ENCODE data around the gene PPP2R2C.

DNA sequence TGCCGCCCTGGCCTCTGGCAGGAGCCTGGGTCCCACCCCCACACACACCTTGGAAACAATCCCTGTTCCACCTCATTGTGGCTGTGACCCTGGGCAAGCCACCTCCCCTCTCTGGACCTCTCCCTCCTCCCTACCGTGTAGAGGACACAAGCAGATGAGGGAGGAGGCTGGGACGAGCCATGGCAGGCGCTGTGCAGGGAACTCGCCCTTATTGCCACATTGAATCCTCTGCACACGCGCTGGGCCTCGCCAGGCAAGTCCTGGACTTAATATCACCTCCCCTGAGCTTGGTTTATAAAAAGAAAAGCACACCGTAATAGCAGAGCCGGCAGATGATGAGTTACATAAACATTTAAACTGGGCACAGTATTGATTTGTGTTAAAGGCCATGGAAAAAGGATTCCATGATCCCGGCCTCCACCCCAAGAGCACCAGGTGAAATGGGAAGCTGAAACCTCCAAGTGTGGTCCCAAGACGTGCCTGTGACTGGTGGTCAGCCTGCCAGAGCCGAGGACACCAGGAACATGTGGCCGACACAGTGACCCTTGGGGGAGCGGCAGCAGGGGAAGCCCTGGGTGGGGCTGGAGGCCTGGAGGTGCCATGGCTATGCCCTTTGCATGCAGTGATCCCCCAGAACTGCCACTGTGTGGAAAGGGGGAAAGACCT lies 81.1 kb downstream of the PPP2R2C start:
- TF ChIP-seq, protein P1, sequence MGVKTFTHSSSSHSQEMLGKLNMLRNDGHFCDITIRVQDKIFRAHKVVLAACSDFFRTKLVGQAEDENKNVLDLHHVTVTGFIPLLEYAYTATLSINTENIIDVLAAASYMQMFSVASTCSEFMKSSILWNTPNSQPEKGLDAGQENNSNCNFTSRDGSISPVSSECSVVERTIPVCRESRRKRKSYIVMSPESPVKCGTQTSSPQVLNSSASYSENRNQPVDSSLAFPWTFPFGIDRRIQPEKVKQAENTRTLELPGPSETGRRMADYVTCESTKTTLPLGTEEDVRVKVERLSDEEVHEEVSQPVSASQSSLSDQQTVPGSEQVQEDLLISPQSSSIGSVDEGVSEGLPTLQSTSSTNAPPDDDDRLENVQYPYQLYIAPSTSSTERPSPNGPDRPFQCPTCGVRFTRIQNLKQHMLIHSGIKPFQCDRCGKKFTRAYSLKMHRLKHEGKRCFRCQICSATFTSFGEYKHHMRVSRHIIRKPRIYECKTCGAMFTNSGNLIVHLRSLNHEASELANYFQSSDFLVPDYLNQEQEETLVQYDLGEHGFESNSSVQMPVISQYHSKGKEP (tag by site-specific recombination; IDR thresholded peaks at IDR 0.05): no peak
- TF ChIP-seq, protein P2, sequence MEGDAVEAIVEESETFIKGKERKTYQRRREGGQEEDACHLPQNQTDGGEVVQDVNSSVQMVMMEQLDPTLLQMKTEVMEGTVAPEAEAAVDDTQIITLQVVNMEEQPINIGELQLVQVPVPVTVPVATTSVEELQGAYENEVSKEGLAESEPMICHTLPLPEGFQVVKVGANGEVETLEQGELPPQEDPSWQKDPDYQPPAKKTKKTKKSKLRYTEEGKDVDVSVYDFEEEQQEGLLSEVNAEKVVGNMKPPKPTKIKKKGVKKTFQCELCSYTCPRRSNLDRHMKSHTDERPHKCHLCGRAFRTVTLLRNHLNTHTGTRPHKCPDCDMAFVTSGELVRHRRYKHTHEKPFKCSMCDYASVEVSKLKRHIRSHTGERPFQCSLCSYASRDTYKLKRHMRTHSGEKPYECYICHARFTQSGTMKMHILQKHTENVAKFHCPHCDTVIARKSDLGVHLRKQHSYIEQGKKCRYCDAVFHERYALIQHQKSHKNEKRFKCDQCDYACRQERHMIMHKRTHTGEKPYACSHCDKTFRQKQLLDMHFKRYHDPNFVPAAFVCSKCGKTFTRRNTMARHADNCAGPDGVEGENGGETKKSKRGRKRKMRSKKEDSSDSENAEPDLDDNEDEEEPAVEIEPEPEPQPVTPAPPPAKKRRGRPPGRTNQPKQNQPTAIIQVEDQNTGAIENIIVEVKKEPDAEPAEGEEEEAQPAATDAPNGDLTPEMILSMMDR (tag by site-specific recombination; IDR thresholded peaks at IDR 0.05): no peak
- TF ChIP-seq ZBTB8A (tag by site-specific recombination; IDR thresholded peaks at IDR 0.05) (no peak), ZNF274 (IDR thresholded peaks at IDR 0.05; ENCODE audit: low read length) (no peak), ZNF274 (tag by site-specific recombination; IDR thresholded peaks at IDR 0.05; ENCODE audit: borderline replicate concordance) (no peak), HOXD13 (CRISPR knock-in tag; IDR thresholded peaks at IDR 0.05; ENCODE audit: borderline replicate concordance) (no peak), OSR2 (tag by site-specific recombination; IDR thresholded peaks at IDR 0.05) (no peak), ZBTB26 (tag by site-specific recombination; optimal IDR thresholded peaks at IDR 0.05) (no peak), ZNF350 (tag by site-specific recombination; IDR thresholded peaks at IDR 0.05) (no peak), ZNF391 (tag by site-specific recombination; IDR thresholded peaks at IDR 0.05; ENCODE audit: borderline replicate concordance, low read depth) (no peak), ZNF558 (tag by site-specific recombination; IDR thresholded peaks at IDR 0.05) (no peak)
